HG02943 (cell line): ENCODE measurements around the gene STAP1.

Source experiments
- ATAC-seq: cut with Tn5 transposase; IDR thresholded peaks from one replicate; pipeline ENCODE4 v1.9.1; 2021; ENCODE audit warnings: mild to moderate bottlenecking, low read depth, moderate library complexity; ENCODE audit not compliant: unreplicated experiment

Gene STAP1

DNA sequence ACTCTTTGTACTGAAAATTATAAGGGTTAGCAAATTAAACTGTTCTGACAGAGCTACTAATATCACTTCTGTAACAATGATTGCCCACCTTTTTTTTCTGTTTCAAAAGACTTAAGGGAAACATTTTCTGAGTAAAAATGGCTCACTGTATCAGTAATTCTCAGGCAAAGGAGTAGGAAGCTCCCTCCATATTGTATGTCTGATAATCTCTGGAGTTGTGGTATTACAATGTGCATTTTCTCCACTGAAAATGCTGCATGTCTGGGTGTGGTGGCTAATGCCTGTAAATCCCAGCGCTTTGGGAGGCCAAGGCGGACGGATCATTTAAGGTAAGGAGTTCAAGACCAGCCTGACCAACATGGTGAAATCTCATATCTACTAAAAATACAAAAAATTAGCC is 4.4 kb upstream of the STAP1 start:
- no peak for ATAC-seq

- ATAC-seq: no peak
Measured at GRCh38 chr4:67555447-67555846, 3.1 kb upstream of the STAP1 start.

- no peak for ATAC-seq
Measured at GRCh38 chr4:67556436-67556835, 2.1 kb upstream of the STAP1 start.

- no peak for ATAC-seq
Measured at GRCh38 chr4:67565284-67565683, 6.8 kb downstream of the STAP1 start.

DNA sequence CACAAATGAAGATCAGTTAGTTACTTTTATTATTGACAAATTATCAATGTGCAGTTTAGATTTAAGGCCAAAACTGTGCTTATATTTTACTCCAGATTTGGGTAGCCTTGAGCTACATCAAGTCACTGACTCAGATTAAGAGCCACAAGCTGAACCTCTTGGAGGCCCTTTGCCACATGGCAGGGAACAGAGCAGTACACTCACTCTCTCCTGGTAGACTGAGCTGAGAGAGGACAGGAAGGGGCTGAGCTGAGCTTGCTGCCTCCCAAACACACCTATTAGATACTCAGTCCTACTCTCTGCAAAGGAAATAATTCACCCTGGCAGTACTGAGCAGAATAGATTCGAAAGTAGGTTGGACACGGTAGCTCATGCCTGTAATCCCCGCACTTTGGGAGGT is 7.8 kb downstream of the STAP1 start:
- no peak for ATAC-seq

GRCh38 chr4:67568820-67569219 is 10.3 kb downstream of the STAP1 start:
- no peak for ATAC-seq

GRCh38 chr4:67570537-67570936 is 12.0 kb downstream of the STAP1 start:
- no peak for ATAC-seq

DNA sequence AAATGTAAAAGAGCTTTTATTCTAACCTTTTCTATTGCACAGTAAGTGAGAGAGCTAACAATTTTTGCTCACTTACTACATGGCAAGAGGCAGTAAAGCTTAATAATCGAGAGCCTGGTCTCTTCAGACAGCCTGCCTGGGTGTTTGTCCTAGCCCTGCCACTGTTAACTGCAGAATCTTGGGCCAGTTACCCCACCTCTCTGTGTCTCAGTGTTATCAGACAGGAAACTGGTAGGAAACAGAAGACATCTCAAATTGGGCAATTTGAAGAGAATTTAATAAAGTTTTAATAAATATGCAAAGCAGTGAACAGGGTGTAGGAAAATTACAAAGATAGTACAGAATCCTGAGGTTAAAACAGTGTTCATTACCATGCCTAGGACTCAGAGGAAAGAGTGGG is 13.4 kb downstream of the STAP1 start:
- no peak for ATAC-seq

DNA sequence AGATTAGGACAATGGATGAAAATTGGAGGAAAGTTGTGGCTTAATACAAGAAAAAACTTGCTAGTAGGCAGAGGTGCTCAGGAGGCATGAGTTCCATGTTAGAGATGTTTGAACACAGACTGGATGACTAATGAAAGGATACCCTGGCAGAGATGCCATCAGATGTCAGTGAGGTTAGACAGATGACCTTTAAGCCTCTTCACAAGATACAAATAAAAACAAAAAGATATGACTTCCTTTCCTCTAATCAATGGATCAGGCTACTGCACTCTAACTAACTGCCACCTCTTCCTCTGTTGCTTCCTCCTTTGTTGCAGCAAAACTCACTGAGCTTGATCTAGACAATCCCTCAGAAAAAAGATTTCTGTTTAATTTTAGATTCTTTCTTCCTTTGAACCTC is 14.7 kb downstream of the STAP1 start:
- no peak for ATAC-seq

- ATAC-seq: peak; percentile 96
Measured at GRCh38 chr4:67575232-67576058, 16.9 kb downstream of the STAP1 start.

DNA sequence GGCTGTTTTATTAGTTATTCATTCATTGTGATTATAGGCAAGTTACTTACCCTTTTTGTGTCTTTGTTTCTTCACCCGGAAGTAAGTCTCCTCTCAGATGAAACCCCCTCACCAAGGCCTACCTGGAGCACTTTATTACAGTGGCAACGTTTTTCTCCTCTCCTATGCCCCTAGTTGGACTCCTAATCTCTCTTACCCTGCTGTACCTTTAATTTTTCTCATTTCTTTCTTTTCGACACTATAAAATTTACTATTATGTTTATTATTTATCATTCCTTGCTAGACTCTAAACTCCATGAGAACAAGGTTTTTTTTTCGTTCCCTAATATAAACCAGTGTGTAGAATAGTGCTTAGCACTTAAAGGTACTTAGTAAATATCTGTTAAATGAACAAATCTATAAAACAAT is 17.5 kb downstream of the STAP1 start:
- no peak for ATAC-seq

DNA sequence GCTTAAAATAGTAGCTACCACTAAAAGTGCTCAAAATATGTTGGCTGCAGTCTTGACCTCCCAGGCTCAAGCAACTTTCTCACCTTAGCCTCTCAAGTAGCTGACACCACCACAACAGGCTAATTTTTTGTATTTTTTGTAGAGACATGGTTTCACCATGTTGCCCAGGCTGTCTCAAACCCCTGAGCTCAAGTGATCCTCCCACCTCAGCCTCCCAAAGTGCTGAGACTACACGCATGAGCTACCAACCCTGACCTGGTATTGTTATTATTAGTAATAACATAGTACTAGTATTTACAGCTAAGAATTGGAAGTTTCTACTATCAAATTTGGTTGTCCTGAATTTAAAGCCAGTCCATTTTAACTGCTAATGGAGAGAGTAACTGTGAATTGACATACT is 18.0 kb downstream of the STAP1 start:
- no peak for ATAC-seq

- ATAC-seq: no peak
Measured at GRCh38 chr4:67580577-67580976, 22.1 kb downstream of the STAP1 start.

- ATAC-seq: no peak
Measured at GRCh38 chr4:67581208-67581857, 22.8 kb downstream of the STAP1 start.

DNA sequence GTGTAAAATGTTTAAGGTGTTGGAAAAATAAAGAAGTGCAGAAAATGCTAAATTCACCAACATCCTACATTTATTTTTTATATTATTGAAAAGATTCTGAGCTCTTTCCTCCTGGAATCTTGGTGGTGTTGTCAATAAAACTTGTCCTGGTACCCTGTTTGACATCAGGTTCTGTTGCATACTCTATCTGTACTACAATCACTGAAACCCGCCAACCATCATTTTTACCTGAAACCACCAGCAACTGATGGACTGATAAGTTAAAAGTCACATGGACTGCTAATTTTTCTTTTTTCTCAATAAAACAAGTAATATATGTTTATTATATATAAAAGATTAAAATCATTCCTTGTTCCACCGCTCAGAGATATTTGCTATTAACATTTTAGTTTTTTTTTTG is 23.4 kb downstream of the STAP1 start:
- ATAC-seq: no peak

- ATAC-seq: no peak
Measured at GRCh38 chr4:67584496-67584895, 26.0 kb downstream of the STAP1 start.

DNA sequence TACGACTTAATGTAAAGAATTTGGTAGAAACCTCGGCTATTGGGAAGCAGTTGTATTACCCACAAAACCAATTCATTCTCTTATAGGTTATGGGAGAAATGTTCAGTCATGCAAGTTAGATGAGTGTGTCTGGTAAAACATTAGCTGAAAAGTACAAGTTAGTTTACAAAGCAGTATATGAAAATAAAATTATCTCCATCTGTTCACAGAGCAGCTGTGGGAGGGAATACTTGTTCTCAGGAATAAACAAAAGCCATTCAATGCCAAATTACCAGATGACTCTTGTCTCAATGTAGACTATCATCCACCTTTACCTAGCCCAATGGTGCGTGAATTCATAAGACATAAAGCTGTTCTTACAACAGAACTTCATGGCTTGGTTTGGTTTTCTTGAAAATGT is 28.6 kb downstream of the STAP1 start:
- no peak for ATAC-seq

DNA sequence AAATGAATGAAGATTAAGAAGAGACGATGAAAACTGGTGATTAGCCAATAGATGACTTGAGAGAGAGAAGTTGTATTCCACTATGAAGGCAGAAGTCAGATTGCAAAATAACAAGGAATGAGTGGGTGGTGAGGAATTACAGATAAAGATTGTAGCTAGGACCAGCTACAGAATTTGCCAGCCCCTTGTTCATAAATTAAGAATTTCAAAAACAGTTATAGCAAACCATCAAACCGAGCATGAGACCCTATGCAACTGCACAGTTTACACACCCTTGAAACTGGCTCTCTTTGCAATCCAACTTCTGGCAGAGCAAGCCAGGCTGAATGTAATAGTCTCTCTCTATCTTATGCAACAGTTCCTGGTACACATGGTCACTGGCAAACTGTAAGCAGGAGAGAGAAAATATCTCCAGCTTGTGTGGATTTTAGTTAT is 35.2 kb downstream of the STAP1 start:
- ATAC-seq: no peak

DNA sequence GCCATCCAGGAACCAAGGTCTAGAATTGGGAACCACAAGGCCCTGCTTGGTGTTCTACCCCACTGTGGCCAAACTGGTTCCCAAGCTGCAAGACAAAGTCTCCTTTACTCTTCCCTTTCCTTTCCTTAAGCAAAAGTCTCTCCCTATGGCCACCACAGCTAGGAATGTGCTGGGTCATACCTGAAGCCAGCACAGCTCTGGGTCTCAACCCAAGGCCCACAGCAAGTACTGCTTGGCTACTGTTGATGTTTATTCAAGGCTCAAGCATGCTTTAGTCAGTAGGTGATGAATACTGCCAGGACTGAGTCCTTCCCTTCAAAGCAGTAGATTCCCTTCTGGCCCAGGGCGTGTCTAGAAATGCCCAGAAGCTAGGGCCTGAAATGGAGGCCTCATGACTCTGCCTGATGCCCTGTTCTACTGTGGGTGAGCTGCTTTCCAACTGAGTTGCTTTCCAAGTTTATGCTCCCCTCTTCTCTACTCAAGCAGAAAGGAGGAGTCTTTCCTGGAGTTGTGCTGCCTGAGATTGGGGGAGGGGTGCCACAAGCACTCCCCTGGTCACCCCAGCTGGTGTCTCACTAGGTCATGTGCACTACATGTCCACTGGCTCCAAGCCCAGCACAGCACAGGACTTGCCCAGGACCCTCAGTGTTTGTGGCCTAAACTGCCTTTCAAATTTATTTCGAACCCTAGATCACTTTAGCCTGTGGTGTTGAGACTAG is 44.9 kb downstream of the STAP1 start:
- no peak for ATAC-seq

- no peak for ATAC-seq
Measured at GRCh38 chr4:67604029-67604381, 45.5 kb downstream of the STAP1 start.

GRCh38 chr4:67604749-67605148 is 46.2 kb downstream of the STAP1 start:
- ATAC-seq: no peak

DNA sequence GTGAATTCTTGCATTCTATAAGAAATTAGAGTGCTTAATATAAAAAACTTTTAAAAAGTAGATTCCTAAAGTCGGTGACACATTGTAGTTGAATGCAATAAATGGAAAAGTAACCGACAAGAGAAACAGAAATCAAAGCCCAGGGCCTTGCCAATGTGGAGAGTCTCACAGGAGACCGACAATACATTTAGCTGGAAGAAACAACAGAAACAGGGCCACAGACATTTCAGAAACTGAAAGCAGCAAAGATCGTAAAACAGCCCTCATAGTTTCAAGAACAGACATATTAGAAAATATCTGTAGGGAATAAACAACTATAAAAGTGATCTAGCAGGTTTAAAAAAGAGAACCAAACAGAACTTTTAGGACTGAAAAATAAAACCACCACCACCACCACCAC is 49.5 kb downstream of the STAP1 start:
- ATAC-seq: no peak
